Esophagus squamous epithelium (tissue), 5 donors: ENCODE results near the gene MS4A10. TPM values are rescaled to one million over a fixed set of nuclear protein-coding genes. Genes with fewer than 3 reads are reported as not detected.
A peak's percentile ranks its signal among the peaks of the same experiment; 100 is the strongest.

Source experiments
- DNase-seq: peaks from one replicate; lab custom pipeline; 2025; lab: John Stamatoyannopoulos, UW
- H3K27ac ChIP-seq, 4 donors: fragments of 200-600 bp; sonication (generic); one replicate each; pipeline ENCODE4 v1.5.1; 2016 to 2019; ENCODE audit warnings: mild to moderate bottlenecking in 1 of 4
- H3K27me3 ChIP-seq, 4 donors: fragments of 200-600 bp; sonication (generic); 1 replicate in 3 of 4; 2 replicates in 1 of 4; pipeline versions ENCODE4 v1.5.1 to v1.6.0; 2017 to 2021; ENCODE audit warnings: antibody characterized with exemption in 1 of 4
- H3K36me3 ChIP-seq, 3 donors: fragments of 200-600 bp; sonication (generic); one replicate each; pipeline ENCODE4 v1.5.1; 2016 to 2019
- H3K4me1 ChIP-seq, 3 donors: fragments of 200-600 bp; sonication (generic); one replicate each; pipeline ENCODE4 v1.5.1; 2017 to 2019
- H3K4me3 ChIP-seq, 4 donors: fragments of 200-600 bp; sonication (generic); 1 replicate in 3 of 4; 2 replicates in 1 of 4; pipeline ENCODE4 v1.5.1; 2016 to 2019; ENCODE audit warnings: mild to moderate bottlenecking in 2 of 4, moderate library complexity in 1 of 4
- H3K9me3 ChIP-seq, 3 donors: fragments of 200-600 bp; sonication (generic); one replicate each; pipeline ENCODE4 v1.5.1; 2016 to 2019
- CTCF ChIP-seq, 6 experiments: fragments of 450-650 bp in 4 of 6; fragments of 200-600 bp in 2 of 6; sonication (generic) in 2 of 6; IDR thresholded peaks; one replicate each; pipeline ENCODE4 v1.5.1; 2016 to 2019; ENCODE audit warnings: antibody characterized with exemption in 6 of 6, mild to moderate bottlenecking in 4 of 6, moderate library complexity in 4 of 6
- POLR2A ChIP-seq, 4 donors: fragments of 450-650 bp; IDR thresholded peaks; one replicate each; pipeline ENCODE4 v1.6.1; 2017; ENCODE audit warnings: antibody characterized with exemption in 4 of 4, mild to moderate bottlenecking in 4 of 4, moderate library complexity in 3 of 4
- WGBS, 2 donors: methylation state at CpG; one replicate each; pipeline ENCODE4 v1.1.5; 2018; 5-methylcytosine and 5-hydroxymethylcytosine counted together
- intact Hi-C: fragments of 100-400 bp; cut with DNase I; formaldehyde crosslinking; loops from one replicate; pipeline ENCODE4 v1.15.0; 2022
- total RNA-seq, 4 donors: library from RNA; depleted of rRNA; stranded (reverse); fragments of >200 nt; gene quantifications; one replicate each; pipeline ENCODE4 v1.1.0, GENCODE V29; 2016
- donor health status: DM: yes; HTN: yes; CAD: no.

Gene MS4A10
- total RNA-seq, 4 donors from 2014 or later = not detected

GRCh38 chr11:60831501-60832079, 46.5 kb downstream of the MS4A10 start:
- WGBS, 2 donors = 30% methylated on average over 7 of the region's 7 CpGs
- Histone ChIP-seq H3K9me3 (no peaks in the 10 kb centered on the region), H3K27me3 (peaks cover 0 to 6% (median 0%) of the 10 kb centered on the region in 4 donors), H3K4me3 (no peak overlapping the region), H3K27ac (no peak overlapping the region), H3K4me1 (peaks cover 0 to 8% (median 0%) of the 10 kb centered on the region in 3 donors), H3K36me3 (no peaks in the 10 kb centered on the region)
- TF ChIP-seq CTCF (IDR thresholded peaks at IDR 0.05) = no peak
- no peak for TF ChIP-seq POLR2A (IDR thresholded peaks at IDR 0.05)
- DNase-seq = no peak
- intact Hi-C loops = no loop called here

- H3K4me3 ChIP-seq = no peak overlapping the region
- 50 to 59% methylated on average over 5 to 6 of the region's 7 CpGs for WGBS, 2 donors
- intact Hi-C loops = loop anchor here (5.0 kb wide), 1 partner anchor 62 kb away; no protein-coding TSS in a partner anchor
- H3K9me3 ChIP-seq = no peaks in the 10 kb centered on the region
- no peaks in the 10 kb centered on the region for H3K36me3 ChIP-seq
- H3K27ac ChIP-seq = no peak overlapping the region
- H3K4me1 ChIP-seq = peaks cover 0 to 9% (median 0%) of the 10 kb centered on the region in 3 donors
- no peak for DNase-seq
- TF ChIP-seq POLR2A (IDR thresholded peaks at IDR 0.05) (no peak), CTCF (IDR thresholded peaks at IDR 0.05) (no peak)
- H3K27me3 ChIP-seq = peaks cover 0 to 6% (median 0%) of the 10 kb centered on the region in 4 donors
Measured at GRCh38 chr11:60834742-60835533, 49.8 kb downstream of the MS4A10 start.

- WGBS, 2 donors = 61 to 81% methylated on average over 3 of the region's 3 CpGs
Measured at GRCh38 chr11:60835534-60835846, 50.4 kb downstream of the MS4A10 start.

DNA sequence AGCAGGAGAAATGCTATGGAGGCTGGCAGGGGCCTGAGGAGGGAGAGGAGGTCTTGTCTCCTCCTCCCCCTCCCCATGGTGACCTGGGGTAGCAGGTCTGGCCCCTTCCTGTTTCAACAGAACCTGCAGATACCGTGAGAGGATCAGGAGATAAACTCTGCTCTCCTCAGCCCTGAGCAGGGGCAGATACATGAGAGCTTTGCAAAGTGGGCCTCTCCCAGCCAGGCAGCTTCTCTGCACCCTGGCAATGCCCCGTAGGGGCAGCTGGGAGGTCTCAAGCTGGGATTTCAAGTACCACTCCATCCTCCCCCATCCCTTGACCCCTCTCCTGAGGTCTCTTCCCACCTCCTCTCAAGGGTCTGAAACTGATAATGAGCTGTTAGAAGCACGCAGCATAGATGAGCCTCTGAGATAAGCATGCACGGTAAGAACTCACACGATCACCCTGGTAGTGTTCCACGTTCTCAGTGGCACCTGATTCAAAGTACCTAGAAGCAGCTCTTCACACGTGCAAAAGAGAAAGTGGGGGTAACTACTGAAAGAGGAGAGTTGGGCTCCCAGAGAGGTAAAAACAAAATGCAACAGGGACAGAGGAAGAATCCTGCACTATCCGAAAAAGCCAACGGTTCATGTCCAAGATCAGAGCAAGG, 51.9 kb downstream of the MS4A10 start:
- no peak overlapping the region for H3K27ac ChIP-seq
- intact Hi-C loops = loop anchor here (5.0 kb wide), 1 partner anchor 60 kb away; no protein-coding TSS in a partner anchor
- H3K4me3 ChIP-seq = no peak overlapping the region
- H3K27me3 ChIP-seq = peaks cover 0 to 4% (median 0%) of the 10 kb centered on the region in 4 donors
- DNase-seq = no peak
- no peaks in the 10 kb centered on the region for H3K9me3 ChIP-seq
- no peaks in the 10 kb centered on the region for H3K36me3 ChIP-seq
- peaks cover 6 to 19% (median 10%) of the 10 kb centered on the region in 3 donors for H3K4me1 ChIP-seq
- WGBS, 2 donors = 68 to 72% methylated on average over 8 to 9 of the region's 9 CpGs
- no peak for TF ChIP-seq CTCF (IDR thresholded peaks at IDR 0.05)
- TF ChIP-seq POLR2A (IDR thresholded peaks at IDR 0.05) = no peak

More at GRCh38 chr11:60835534-60835846, 50.4 kb downstream of the MS4A10 start:
- Histone ChIP-seq H3K4me3 (no peak overlapping the region), H3K27ac (peak overlapping the region in 1 of 4 donors; percentile 7), H3K27me3 (peaks cover 0 to 6% (median 0%) of the 10 kb centered on the region in 4 donors), H3K36me3 (no peaks in the 10 kb centered on the region), H3K4me1 (peaks cover 0 to 15% (median 0%) of the 10 kb centered on the region in 3 donors), H3K9me3 (no peaks in the 10 kb centered on the region)
- no peak for DNase-seq
- TF ChIP-seq CTCF (IDR thresholded peaks at IDR 0.05) = no peak
- no peak for TF ChIP-seq POLR2A (IDR thresholded peaks at IDR 0.05)
- intact Hi-C loops = loop anchor here (5.0 kb wide), 1 partner anchor 62 kb away; no protein-coding TSS in a partner anchor
